IPS-15b (cell line): ENCODE data around the gene AMBRA1.
"Not testable (repeated sequence)": the region's sequence is repeated elsewhere in the genome, so short reads cannot be mapped to it uniquely, and the experiment has no call there.

ENCODE experiments used
- H3K27me3 ChIP-seq: one replicate; pipeline ENCODE4 v1.6.1; 2013; ENCODE audit warnings: low read length; ENCODE audit not compliant: control insufficient read depth, insufficient read depth
- H3K36me3 ChIP-seq: one replicate; pipeline ENCODE4 v1.6.1; 2013; ENCODE audit warnings: low read length; ENCODE audit not compliant: control insufficient read depth, insufficient read depth
- H3K4me1 ChIP-seq: one replicate; pipeline ENCODE4 v1.6.1; 2013; ENCODE audit warnings: mild to moderate bottlenecking, low read length; ENCODE audit not compliant: control insufficient read depth, insufficient read depth
- H3K4me3 ChIP-seq: one replicate; pipeline ENCODE4 v1.5.1; 2013; ENCODE audit warnings: low read depth, low read length
- H3K9ac ChIP-seq: one replicate; pipeline ENCODE4 v1.6.1; 2013; ENCODE audit warnings: low read depth, mild to moderate bottlenecking, low read length
- H3K9me3 ChIP-seq: one replicate; pipeline ENCODE4 v1.6.1; 2013; ENCODE audit warnings: mild to moderate bottlenecking, low read length; ENCODE audit not compliant: control insufficient read depth, insufficient read depth

The AMBRA1 gene

GRCh38 chr11:46590740-46591605, 2.9 kb downstream of the AMBRA1 start:
- Histone ChIP-seq H3K27me3 (no peaks in the 10 kb centered on the region), H3K9ac (no peak overlapping the region)

GRCh38 chr11:46588915-46589314, 4.9 kb downstream of the AMBRA1 start:
- H3K9ac ChIP-seq: no peak overlapping the region
- no peaks in the 10 kb centered on the region for H3K9me3 ChIP-seq
- H3K27me3 ChIP-seq: no peaks in the 10 kb centered on the region
- no peaks in the 10 kb centered on the region for H3K36me3 ChIP-seq
- no peaks in the 10 kb centered on the region for H3K4me1 ChIP-seq
- H3K4me3 ChIP-seq: no peak overlapping the region

More at GRCh38 chr11:46590740-46591605, 2.9 kb downstream of the AMBRA1 start:
- H3K4me1 ChIP-seq: peaks cover 6% of the 10 kb centered on the region
- H3K4me3 ChIP-seq: no peak overlapping the region
- H3K36me3 ChIP-seq: no peaks in the 10 kb centered on the region
- H3K9me3 ChIP-seq: no peaks in the 10 kb centered on the region

- H3K36me3 ChIP-seq: no peaks in the 10 kb centered on the region
- no peak overlapping the region for H3K4me3 ChIP-seq
- no peaks in the 10 kb centered on the region for H3K27me3 ChIP-seq
- H3K9ac ChIP-seq: no peak overlapping the region
- H3K9me3 ChIP-seq: no peaks in the 10 kb centered on the region
- H3K4me1 ChIP-seq: no peaks in the 10 kb centered on the region
Measured at GRCh38 chr11:46588131-46588530, 5.7 kb downstream of the AMBRA1 start.

DNA sequence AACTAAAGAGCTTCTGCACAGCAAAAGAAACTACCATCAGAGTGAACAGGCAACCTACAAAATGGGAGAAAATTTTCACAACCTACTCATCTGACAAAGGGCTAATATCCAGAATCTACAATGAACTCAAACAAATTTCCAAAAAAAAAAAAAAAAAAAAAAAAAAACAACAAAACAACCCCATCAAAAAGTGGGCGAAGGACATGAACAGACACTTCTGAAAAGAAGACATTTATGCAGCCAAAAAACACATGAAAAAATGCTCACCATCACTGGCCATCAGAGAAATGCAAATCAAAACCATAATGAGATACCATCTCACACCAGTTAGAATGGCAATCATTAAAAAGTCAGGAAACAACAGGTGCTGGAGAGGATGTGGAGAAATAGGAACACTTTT, 10.3 kb downstream of the AMBRA1 start:
- not testable (repeated sequence) for H3K9me3 ChIP-seq, H3K9ac ChIP-seq, H3K4me1 ChIP-seq, H3K4me3 ChIP-seq, H3K36me3 ChIP-seq, H3K27me3 ChIP-seq

DNA sequence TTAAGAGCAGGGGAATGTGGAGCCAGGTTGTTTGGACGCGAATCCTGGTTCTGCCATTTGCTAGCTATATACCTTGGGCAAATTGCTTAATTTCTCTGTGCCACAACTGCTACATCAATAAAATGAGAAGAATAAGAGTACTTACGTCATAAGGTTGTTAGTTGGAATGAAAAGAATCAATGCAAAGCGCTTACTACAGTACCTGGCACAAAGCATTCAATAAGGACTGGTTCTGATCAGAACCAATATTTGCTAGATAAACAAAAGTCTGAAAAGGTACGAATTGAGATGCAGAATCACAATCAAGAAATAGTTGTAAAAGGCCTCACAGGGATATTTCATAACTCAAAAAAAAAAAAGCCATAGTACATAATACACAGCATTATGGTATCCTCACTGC, 11.2 kb downstream of the AMBRA1 start:
- no peaks in the 10 kb centered on the region for H3K36me3 ChIP-seq
- H3K4me3 ChIP-seq: no peak overlapping the region
- no peaks in the 10 kb centered on the region for H3K27me3 ChIP-seq

GRCh38 chr11:46577058-46577457, 16.8 kb downstream of the AMBRA1 start:
- H3K9ac ChIP-seq: no peak overlapping the region
- H3K27me3 ChIP-seq: no peaks in the 10 kb centered on the region
- H3K9me3 ChIP-seq: no peaks in the 10 kb centered on the region
- no peak overlapping the region for H3K4me3 ChIP-seq
- H3K36me3 ChIP-seq: peaks cover under 1% of the 10 kb centered on the region
- H3K4me1 ChIP-seq: no peaks in the 10 kb centered on the region

More for the DNA sequence above, 11.2 kb downstream of the AMBRA1 start:
- H3K9me3 ChIP-seq: no peaks in the 10 kb centered on the region
- no peaks in the 10 kb centered on the region for H3K4me1 ChIP-seq
- H3K9ac ChIP-seq: no peak overlapping the region

GRCh38 chr11:46574656-46575055, 19.2 kb downstream of the AMBRA1 start:
- H3K4me1 ChIP-seq: no peaks in the 10 kb centered on the region
- H3K27me3 ChIP-seq: no peaks in the 10 kb centered on the region
- H3K36me3 ChIP-seq: peaks cover 2% of the 10 kb centered on the region
- no peak overlapping the region for H3K9ac ChIP-seq
- no peak overlapping the region for H3K4me3 ChIP-seq
- H3K9me3 ChIP-seq: no peaks in the 10 kb centered on the region

- Histone ChIP-seq H3K9me3 (no peaks in the 10 kb centered on the region), H3K4me3 (no peak overlapping the region), H3K36me3 (peaks cover 2% of the 10 kb centered on the region), H3K4me1 (no peaks in the 10 kb centered on the region), H3K27me3 (no peaks in the 10 kb centered on the region), H3K9ac (no peak overlapping the region)
Measured at GRCh38 chr11:46570790-46571398, 22.9 kb downstream of the AMBRA1 start.

GRCh38 chr11:46565232-46565840, 28.5 kb downstream of the AMBRA1 start:
- no peaks in the 10 kb centered on the region for H3K9me3 ChIP-seq
- no peak overlapping the region for H3K9ac ChIP-seq
- H3K4me1 ChIP-seq: no peaks in the 10 kb centered on the region
- H3K4me3 ChIP-seq: no peak overlapping the region
- no peaks in the 10 kb centered on the region for H3K36me3 ChIP-seq
- H3K27me3 ChIP-seq: no peaks in the 10 kb centered on the region

- Histone ChIP-seq H3K36me3 (no peaks in the 10 kb centered on the region), H3K9ac (no peak overlapping the region), H3K27me3 (no peaks in the 10 kb centered on the region), H3K4me3 (no peak overlapping the region), H3K9me3 (no peaks in the 10 kb centered on the region), H3K4me1 (no peaks in the 10 kb centered on the region)
Measured at GRCh38 chr11:46564459-46564858, 29.4 kb downstream of the AMBRA1 start.

DNA sequence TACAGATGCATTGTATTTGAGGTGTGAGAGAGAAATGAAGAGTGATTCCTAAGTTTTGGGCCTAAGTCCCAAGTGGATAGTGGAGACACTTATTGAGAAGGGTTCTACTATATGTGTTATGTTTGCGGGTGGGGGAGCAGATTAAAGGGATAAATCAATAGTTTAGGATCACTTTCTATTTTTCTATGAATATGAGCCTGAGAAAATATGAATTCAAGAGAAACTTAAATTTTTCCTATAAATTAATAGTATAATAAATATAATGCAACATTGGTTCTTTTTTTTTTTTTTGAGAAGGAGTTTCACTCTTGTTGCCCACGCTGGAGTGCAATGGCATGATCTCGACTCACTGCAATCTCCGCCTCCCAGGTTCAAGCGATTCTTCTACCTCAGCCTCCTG, 31.3 kb downstream of the AMBRA1 start:
- Histone ChIP-seq H3K4me1 (peaks cover 2% of the 10 kb centered on the region), H3K9ac (no peak overlapping the region), H3K4me3 (no peak overlapping the region), H3K9me3 (no peaks in the 10 kb centered on the region), H3K27me3 (no peaks in the 10 kb centered on the region), H3K36me3 (no peaks in the 10 kb centered on the region)
